NCI-H146 treated with DMSO at 0.1 percent for 48 hours (cell line): ENCODE measurements around the gene INO80E.
A peak's percentile ranks its signal among the peaks of the same experiment; 100 is the strongest.
"Not testable (repeated sequence)": the region's sequence is repeated elsewhere in the genome, so short reads cannot be mapped to it uniquely, and the experiment has no call there.

Experiments used
- DNase-seq: peaks from one replicate; lab custom pipeline; 2025; ENCODE audit not compliant: unreplicated experiment; lab: John Stamatoyannopoulos, UW

The INO80E gene

GRCh38 chr16:30030011-30030685, 34.1 kb downstream of the INO80E start:
- DNase-seq: no peak

DNA sequence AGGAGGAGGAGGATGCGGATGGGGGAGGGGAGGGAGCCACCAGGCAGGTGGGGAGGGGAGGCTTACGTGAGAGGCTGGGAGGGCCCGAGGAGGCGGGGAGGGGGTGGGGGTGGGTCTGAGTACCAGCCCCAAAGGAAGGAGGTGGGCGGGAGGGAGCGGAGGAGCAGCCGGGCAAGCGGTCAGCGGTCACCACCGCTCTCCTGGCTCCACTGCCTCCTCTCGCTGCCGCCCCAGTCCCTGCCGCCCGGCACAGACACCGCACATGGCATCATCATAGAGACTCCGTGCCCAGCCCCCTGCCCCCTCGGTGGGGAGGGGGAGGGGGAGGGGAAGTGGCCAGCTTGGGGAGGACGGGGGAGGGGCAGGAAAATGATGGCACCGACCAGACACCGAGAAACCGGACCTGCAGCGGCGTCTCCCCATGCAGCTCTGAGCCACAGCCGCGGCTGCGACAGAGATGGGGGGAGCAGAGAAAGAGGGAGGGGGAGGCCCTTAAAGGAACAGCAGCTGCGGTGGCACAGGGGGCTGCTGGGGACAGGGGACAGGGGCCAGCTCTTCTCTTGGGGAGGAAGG, 34.9 kb downstream of the INO80E start, which contains the start of gene TLCD3B:
TSS of gene TLCD3B (minus strand) at position 431 of the 573 bp plus-strand sequence. CDS start 744 bp downstream, outside the sequence.
- peak; percentile 53 for DNase-seq

DNA sequence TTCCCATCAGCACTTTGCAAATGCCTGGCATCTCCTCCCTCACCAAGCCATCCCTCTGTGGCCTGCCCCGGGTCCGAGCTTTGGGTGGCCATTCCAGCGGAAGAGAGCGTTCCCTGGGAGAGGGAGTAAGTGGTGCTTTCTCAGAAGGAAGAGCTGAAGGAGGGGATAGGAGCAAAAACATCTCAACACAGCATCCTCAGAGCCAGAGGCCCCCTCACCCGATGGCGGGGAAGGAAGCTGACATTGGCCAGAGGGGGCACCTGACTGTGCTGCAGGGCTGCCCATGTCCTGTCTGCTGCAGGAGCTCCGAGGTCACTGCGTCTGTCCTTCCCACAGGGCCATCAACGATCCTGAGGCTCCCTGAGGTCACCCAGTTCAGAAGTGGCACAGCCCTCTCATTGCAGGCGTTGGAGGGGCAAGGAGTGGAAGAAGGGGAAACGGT, 35.5 kb downstream of the INO80E start:
- no peak for DNase-seq

- peak; percentile 78 for DNase-seq
These were observed 36.2 kb downstream of the INO80E start for GRCh38 chr16:30032083-30032819.

- no peak for DNase-seq
These were observed 37.2 kb downstream of the INO80E start for GRCh38 chr16:30033270-30033669.

GRCh38 chr16:30040221-30040620, 44.2 kb downstream of the INO80E start:
- DNase-seq: no peak

GRCh38 chr16:30040690-30041089, 44.6 kb downstream of the INO80E start:
- DNase-seq: not testable (repeated sequence)

DNA sequence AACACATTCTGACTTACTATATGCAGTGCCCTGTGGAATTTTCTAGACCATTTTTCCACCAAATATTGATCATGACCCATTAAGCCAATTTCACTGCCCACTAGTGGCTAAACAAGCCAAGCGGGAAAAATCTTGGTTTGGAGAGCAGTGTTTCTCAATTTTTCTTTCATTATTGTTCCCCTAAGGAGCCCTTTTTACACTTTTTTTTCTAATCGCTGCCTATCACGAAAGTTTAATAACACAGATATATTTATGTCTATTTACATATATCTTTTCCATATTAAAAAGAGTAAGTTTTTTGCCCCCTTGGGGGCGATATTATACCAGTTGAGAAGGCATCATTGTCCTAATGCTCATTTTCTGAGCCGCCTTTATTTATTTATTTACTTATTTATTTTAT, 45.8 kb downstream of the INO80E start:
- no peak for DNase-seq

DNA sequence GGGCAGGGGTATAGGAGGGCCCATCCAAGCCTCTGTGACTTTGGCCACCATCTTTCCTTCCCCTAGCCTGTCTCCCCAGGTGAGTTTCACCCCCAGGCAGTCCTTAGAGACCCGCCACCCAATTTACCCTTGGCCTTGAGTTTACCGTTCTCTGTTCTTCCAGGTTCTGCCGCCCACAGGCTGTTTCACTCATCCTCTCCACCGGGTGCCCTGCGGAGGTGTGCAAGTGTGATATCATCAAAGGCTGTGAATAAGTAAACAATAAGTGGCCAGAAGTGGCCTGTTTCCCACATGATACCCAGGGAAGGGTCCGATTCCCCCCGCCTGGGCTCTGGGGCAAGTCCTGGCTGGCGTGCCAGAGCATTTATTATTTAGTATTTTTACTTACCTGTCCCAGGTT, 50.1 kb downstream of the INO80E start:
- no peak for DNase-seq

GRCh38 chr16:30046588-30046987, 50.5 kb downstream of the INO80E start:
- no peak for DNase-seq

- DNase-seq: no peak
These were observed 53.8 kb downstream of the INO80E start for GRCh38 chr16:30049871-30050270.

DNA sequence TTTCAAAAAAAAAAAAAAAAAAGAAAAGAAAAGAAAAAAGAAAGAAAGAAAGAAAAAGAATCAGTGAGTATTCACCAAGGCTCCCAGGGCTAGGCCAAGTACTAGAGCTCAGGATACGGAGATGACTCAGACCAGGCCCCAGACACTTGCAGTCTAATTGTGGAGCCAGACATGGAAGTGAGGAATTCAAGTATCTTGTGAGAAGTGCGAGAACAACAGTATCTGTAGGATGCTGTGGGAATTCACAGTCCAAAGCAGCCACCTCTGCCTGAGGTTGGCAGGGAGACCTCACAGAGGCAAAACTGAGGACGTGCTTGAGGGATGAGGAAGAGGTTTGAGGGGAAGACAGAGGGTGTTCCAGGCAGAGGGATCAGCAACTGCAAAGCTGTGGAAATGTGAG, 55.5 kb downstream of the INO80E start:
- DNase-seq: no peak

DNA sequence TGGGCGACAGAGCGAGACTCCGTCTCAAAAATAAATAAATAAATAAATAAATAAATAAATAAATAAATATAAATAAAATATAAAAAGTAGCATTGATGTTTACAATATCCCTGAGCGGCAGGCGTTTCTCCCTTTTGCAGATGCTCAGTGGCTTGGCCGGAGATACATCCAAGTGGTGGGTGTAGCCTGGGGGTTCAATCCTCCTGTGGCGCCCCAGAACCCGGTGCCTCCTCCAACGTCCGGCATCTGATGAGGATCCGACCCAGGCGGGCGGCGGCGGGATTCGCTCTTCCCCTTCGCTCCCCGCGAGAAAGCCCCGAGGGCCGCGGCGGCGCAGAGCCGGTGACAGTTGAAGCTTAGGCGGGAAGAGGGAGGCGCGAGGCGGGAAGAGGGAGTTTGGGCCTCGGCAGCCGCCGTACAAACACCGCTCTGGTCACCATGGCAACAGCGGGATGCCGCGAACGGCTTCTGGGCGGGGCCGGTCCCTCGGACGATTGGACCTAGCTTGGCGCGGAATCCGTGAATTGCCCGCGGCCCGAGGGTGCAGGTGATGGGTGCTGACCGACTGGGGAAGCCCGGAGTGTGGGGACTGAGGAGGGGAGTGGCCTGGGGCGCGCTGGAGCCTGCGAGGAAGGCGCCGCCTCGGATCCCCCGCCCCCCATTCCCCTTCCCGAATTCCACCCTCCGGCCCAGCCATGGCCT, 56.8 kb downstream of the INO80E start:
- peak; percentile 96 for DNase-seq

DNA sequence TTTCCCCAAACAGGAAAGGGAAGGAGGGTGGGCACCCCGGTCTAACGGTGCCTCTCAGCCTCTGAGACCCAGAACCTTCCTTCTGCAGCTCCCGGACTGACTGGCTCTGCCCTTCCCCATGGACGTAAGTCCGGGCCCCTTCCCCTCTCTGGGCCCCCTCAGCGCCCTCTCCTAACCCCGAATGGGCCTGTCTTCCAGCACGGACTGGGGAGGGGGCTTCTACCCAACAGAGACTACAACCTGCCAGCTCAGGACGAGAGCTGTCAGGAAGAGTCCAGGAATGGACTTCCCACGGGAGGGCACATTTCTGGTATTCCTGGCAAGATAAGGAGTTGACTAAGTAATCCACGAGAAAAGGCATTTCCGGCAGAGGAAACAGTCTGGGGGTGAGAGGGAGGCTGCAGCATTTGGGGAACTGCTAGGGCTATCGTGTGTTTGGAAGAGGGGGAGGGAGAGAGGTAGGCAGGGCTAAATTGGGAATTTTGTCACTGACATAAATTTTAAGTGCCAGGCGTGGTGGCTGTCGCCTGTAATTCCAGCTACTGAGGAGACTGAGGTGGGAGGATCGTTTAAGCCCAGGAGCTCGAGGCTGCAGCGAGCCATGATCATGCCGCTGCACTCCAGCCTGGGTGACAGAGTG, 57.5 kb downstream of the INO80E start:
- no peak for DNase-seq

DNA sequence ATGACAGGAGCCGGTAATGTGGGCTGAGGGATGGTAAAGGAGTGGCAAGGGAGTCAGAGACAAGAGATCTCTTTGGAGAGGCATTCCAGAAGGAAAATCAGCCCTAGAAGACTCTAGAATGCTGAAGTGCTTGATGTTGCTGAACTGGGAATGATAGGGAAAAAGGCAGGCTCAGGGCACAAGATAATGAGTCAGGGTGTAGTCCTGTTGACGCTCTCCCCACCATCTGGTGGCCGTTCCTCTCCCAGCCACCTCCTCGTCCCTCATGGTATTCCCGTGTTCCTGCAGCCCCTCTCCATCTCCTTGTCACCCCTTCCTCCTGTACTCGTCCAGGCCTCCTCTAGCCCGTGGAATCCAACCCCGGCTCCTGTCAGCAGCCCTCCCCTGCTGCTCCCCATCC, 58.4 kb downstream of the INO80E start:
- DNase-seq: no peak

GRCh38 chr16:30054959-30055553, 59.0 kb downstream of the INO80E start:
- DNase-seq: no peak
